Neural progenitor cell (in vitro differentiated cells): ENCODE measurements around the gene ISM2.

Experiments
- EZH2 ChIP-seq: fragments of 200-600 bp; sonication (generic); IDR thresholded peaks from 2 replicates; pipeline ENCODE4 v1.6.1; 2017; ENCODE audit warnings: antibody characterized with exemption, mild to moderate bottlenecking, moderate library complexity
- TF ChIP-seq, protein P1 (sequence below): fragments of 200-600 bp; sonication (generic); IDR thresholded peaks from 2 replicates; pipeline ENCODE4 v1.5.1; 2017; ENCODE audit warnings: antibody characterized with exemption, mild to moderate bottlenecking

DNA sequence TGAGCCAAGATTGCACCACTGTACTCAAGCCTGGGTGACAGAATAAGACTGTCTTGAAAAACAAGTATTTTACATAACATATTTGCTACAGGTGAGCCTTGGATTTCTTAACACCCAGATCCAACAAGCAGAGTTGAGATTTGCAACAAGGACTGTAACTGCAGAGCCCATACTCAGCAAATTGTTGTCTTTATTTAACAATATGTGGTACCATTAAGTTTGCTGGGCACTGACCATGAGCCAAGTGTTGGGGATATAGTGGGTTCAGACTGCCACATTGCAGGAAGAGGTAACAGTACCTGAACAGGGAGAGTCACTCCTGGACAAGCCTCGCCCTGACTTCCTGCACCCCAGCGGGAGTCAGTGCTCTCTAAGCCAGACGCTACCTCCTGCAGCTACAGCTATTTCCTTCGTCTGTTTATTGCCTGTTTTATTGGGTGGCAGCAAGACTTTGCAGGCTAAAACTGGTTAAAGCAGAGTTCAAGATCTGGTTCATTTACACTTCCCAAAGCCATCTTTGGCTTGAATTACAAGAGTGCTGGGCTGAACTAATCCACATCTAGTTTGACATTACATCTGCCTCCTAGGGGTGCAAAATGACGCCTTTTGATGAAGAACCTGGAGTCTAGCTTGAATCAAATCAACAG lies 28.3 kb downstream of the ISM2 start:
- TF ChIP-seq, protein P1, sequence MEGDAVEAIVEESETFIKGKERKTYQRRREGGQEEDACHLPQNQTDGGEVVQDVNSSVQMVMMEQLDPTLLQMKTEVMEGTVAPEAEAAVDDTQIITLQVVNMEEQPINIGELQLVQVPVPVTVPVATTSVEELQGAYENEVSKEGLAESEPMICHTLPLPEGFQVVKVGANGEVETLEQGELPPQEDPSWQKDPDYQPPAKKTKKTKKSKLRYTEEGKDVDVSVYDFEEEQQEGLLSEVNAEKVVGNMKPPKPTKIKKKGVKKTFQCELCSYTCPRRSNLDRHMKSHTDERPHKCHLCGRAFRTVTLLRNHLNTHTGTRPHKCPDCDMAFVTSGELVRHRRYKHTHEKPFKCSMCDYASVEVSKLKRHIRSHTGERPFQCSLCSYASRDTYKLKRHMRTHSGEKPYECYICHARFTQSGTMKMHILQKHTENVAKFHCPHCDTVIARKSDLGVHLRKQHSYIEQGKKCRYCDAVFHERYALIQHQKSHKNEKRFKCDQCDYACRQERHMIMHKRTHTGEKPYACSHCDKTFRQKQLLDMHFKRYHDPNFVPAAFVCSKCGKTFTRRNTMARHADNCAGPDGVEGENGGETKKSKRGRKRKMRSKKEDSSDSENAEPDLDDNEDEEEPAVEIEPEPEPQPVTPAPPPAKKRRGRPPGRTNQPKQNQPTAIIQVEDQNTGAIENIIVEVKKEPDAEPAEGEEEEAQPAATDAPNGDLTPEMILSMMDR: no peak
- no peak for TF ChIP-seq EZH2
